Stimulated activated CD8-positive, alpha-beta memory T cell treated with anti-CD3 and anti-CD28 coated beads, Interleukin-2, amount 100 ng/mL, for 1 hour (primary cell): ENCODE data around the gene SPATA18.
"Not testable (repeated sequence)": the region's sequence is repeated elsewhere in the genome, so short reads cannot be mapped to it uniquely, and the experiment has no call there.

Source experiments
- DNase-seq, 2 donors: peaks; one replicate each; pipeline ENCODE4 v3.0.0-alpha.2; 2020; ENCODE audit warnings: low read depth in 2 of 2

SPATA18 gene

GRCh38 chr4:52106191-52106590 is 55.1 kb downstream of the SPATA18 start:
- DNase-seq: no peak

- no peak for DNase-seq
These were observed 55.6 kb downstream of the SPATA18 start for GRCh38 chr4:52106660-52107059.

DNA sequence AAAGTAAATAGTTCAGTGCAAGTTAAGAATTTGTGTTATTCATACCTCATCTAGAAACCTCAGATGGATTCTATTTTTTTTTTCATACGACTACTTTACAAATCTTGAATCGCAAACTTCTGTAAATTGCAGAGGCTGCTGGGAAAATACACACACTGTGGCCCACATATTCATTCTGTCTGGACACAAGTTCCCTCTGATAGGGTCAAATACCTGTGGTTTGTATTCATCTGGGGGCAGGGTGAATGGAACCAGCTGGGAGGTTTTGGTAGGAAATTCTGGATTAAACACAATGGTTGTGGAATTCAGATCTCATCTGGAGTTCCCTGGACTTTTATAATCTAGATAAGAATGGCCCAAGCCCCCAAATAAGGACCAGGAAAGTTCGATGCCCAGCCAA is 56.2 kb downstream of the SPATA18 start:
- no peak for DNase-seq

GRCh38 chr4:52107745-52108144 is 56.6 kb downstream of the SPATA18 start:
- no peak for DNase-seq

DNA sequence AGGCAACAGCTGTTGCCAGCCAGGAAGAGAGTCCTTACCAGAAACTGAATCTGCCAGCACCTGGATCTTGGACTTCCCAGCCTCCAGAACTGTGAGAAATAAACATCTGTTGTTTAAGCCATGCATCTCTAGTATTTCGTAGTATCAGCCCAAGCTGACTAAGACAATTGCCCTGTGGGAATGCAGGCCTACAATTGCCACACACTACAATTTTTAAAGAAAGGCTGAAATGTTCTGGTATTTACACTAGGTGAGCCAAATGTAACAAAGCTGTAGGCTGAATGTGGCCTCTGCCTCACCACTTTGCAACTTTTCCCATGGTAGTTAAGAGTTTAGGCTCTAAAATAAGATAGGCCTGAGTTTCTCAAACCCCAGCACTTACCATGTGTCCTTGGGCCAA is 59.1 kb downstream of the SPATA18 start:
- no peak for DNase-seq

DNA sequence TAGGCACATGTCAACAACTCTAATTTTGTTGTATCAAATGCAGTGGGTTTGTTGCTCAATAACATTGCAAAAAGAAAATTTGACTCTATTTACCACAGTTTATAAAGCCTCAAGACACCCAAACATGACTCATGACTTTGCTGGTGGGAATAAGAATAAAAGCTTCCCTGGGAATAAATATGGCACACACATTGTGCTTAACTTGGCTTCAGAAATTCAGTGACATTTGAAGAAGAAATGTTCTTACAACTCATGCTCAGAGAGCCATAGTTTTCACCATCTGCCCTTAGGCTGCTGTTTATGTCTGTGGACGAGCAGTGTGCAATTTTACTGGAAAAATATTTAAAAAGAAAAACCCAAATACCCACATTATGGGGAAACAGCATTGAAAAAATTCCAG is 60.9 kb downstream of the SPATA18 start:
- DNase-seq: no peak

DNA sequence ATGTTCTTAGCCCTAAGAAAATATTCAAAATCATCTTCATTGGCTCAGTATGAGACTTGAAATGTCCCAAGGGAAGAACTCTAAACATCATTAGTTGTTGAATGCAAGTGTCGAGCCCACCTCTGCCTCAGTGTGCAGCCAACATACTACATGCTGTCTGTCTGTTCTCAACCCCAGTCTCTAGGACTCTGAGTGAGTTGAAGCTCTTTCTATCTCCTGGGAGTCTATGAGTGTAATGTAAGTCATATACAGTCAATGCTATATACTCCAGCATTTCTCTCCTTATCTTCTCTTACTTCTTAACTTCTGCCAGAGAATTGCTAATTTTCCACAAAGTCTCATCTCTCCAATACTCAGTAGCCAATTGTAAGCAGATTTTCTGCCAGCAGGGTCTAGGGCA is 61.3 kb downstream of the SPATA18 start:
- DNase-seq: no peak

- DNase-seq: no peak
These were observed 65.5 kb downstream of the SPATA18 start for GRCh38 chr4:52116641-52117040.

GRCh38 chr4:52126226-52126625 is 75.1 kb downstream of the SPATA18 start:
- no peak for DNase-seq

- DNase-seq: no peak
These were observed 75.9 kb downstream of the SPATA18 start for GRCh38 chr4:52126966-52127365.

- DNase-seq: no peak
These were observed 84.1 kb downstream of the SPATA18 start for GRCh38 chr4:52135171-52135570.

DNA sequence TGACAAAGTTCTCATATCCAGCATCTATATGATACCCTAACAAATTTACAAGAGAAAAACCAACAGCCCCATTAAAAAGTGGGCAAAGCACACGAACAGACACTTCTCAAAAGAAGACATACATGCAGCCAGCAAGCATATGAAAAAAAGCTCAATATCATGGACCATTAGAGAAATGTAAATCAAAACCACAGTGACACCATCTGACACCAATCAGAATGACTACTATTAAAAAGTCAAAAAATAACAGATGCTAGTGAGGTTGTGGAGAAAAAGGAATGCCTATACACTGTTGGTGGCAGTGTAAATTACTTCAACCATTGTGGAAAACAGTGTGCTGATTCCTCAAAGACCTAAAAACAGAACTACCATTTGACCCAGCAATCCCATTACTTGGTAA is 86.0 kb downstream of the SPATA18 start:
- not testable (repeated sequence) for DNase-seq

DNA sequence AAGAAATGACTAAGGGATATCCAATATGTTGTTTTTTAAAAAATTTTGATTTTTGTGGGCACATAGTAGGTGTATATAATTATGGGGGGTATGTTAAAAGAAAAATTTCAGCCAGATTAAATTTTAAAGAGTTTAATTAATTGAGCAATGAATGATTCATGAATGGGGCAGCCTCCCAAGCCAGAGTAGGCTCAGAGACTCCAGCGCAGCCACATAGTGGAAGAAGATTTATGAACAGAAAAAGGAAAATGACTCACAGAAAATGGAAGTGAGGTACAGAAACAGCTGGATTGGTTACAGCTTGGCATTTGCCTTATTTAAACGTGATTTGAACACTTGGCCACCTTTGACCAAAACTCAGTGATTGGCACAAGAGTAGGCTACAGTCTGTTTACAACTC is 91.7 kb downstream of the SPATA18 start:
- DNase-seq: no peak

GRCh38 chr4:52143815-52144214 is 92.7 kb downstream of the SPATA18 start:
- DNase-seq: no peak

DNA sequence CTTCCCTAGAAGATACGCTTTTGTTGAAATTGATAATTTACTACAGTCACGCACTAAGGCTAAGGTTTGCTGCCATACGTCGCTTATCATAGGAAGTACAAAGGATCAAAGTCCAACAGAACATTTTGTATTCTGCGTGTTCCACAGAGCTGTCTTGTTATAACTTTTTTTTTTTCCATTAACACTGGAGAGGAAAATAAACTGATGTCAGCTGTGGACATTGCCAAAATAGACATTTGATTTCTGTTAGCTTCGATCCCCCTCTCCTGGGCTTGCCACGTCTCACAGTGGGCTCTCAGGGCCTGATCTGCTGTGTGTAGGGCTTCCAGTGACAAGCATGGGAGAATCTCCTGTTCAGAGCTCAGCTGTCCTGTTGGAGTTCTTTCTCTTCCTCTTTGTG is 93.3 kb downstream of the SPATA18 start:
- no peak for DNase-seq
